HepG2 (cell line): ENCODE data around the gene DPM2.

Experiments
- CTCF ChIP-seq: sonication (generic); formaldehyde crosslinking; IDR thresholded peaks from 2 replicates; pipeline ENCODE4 v1.5.0; 2020; ENCODE audit warnings: mild to moderate bottlenecking, missing genetic modification reagents, moderate library complexity
- JUN ChIP-seq: sonication (generic); formaldehyde crosslinking; IDR thresholded peaks from 2 replicates; pipeline ENCODE4 v1.4.0; 2020; ENCODE audit warnings: mild to moderate bottlenecking, missing genetic modification reagents
- NFE2L2 ChIP-seq: fragments of 150-350 bp; IDR thresholded peaks from 2 replicates; pipeline ENCODE4 v1.6.1; 2014; ENCODE audit warnings: low read length
- PAF1 ChIP-seq: IDR thresholded peaks from 2 replicates; pipeline ENCODE4 v1.6.1; 2016; ENCODE audit warnings: missing genetic modification reagents, missing compliant biosample characterization
- SMC3 ChIP-seq: IDR thresholded peaks from 2 replicates; pipeline ENCODE4 v1.6.1; 2011; ENCODE audit warnings: low read length, improper control_type of control experiment
- SP140L ChIP-seq: sonication (generic); formaldehyde crosslinking; IDR thresholded peaks from 2 replicates; pipeline ENCODE4 v1.4.0; 2020; ENCODE audit warnings: missing genetic modification reagents, borderline replicate concordance
- ZNF350 ChIP-seq: sonication (generic); formaldehyde crosslinking; IDR thresholded peaks from 2 replicates; pipeline ENCODE4 v1.4.0; 2020; ENCODE audit warnings: mild to moderate bottlenecking, low read depth, missing genetic modification reagents, borderline replicate concordance
- ZNF740 ChIP-seq: sonication (generic); formaldehyde crosslinking; IDR thresholded peaks from 2 replicates; pipeline ENCODE4 v1.4.0; 2020; ENCODE audit warnings: missing genetic modification reagents
- TF ChIP-seq, protein P1 (sequence below): fragments of 450-650 bp; IDR thresholded peaks from 2 replicates; pipeline ENCODE4 v1.6.1; 2017

GRCh38 chr9:127987103-127987614, 49.5 kb upstream of the DPM2 start:
- TF ChIP-seq ZNF350 (CRISPR knock-in tag), result no peak
- TF ChIP-seq, protein P1, sequence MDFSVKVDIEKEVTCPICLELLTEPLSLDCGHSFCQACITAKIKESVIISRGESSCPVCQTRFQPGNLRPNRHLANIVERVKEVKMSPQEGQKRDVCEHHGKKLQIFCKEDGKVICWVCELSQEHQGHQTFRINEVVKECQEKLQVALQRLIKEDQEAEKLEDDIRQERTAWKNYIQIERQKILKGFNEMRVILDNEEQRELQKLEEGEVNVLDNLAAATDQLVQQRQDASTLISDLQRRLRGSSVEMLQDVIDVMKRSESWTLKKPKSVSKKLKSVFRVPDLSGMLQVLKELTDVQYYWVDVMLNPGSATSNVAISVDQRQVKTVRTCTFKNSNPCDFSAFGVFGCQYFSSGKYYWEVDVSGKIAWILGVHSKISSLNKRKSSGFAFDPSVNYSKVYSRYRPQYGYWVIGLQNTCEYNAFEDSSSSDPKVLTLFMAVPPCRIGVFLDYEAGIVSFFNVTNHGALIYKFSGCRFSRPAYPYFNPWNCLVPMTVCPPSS, result no peak
- no peak for TF ChIP-seq PAF1
- no peak for TF ChIP-seq NFE2L2
- TF ChIP-seq JUN (CRISPR knock-in tag), result 0 out of 2 replicates have a peak, but pooled peaks have one; percentile 30
- TF ChIP-seq CTCF (CRISPR knock-in tag), result no peak
- TF ChIP-seq ZNF740 (CRISPR knock-in tag), result no peak
- no peak for TF ChIP-seq SP140L (CRISPR knock-in tag)
- no peak for TF ChIP-seq SMC3
